PFSK-1 (cell line): ENCODE data around the gene NLRP6.

Experiments used
- FOXP2 ChIP-seq: optimal IDR thresholded peaks from 2 replicates; pipeline ENCODE3; 2011; ENCODE audit warnings: borderline replicate concordance, control low read depth, inconsistent platforms; ENCODE audit not compliant: insufficient read depth; ENCODE audit errors: extremely low read length, extremely low read depth
- POLR2AphosphoS5 ChIP-seq: IDR thresholded peaks from 2 replicates; pipeline ENCODE4 v1.6.1; 2012; ENCODE audit warnings: low read depth, mild to moderate bottlenecking, control low read depth, low read length, moderate library complexity
- REST ChIP-seq, 2 experiments: IDR thresholded peaks; 2 replicates each; pipeline versions ENCODE4 v1.6.1 to v1.8.0; 2011 to 2012; ENCODE audit warnings: low read depth in 2 of 2, low read length in 2 of 2, control low read depth in 1 of 2, inconsistent platforms in 1 of 2, mild to moderate bottlenecking in 1 of 2, moderate library complexity in 1 of 2; ENCODE audit not compliant: insufficient read depth in 1 of 2
- SIN3A ChIP-seq: IDR thresholded peaks from 2 replicates; pipeline ENCODE4 v1.6.1; 2012; ENCODE audit warnings: mild to moderate bottlenecking, low read length, moderate library complexity, borderline replicate concordance; ENCODE audit not compliant: insufficient read depth
- TAF1 ChIP-seq: IDR thresholded peaks from 2 replicates; pipeline ENCODE4 v1.6.1; 2012; ENCODE audit warnings: low read length, control low read depth, borderline replicate concordance; ENCODE audit not compliant: insufficient read depth

Gene NLRP6

GRCh38 chr11:334264-334994 lies 56.2 kb downstream of the NLRP6 start:
- TF ChIP-seq SIN3A, result no peak
- no peak for TF ChIP-seq FOXP2
- no peak for TF ChIP-seq REST (IDR thresholded peaks at IDR 0.05; ENCODE audit: insufficient read depth in 1 of 2, low read depth in 2 of 2, low read length in 2 of 2)
- no peak for TF ChIP-seq POLR2AphosphoS5
- no peak for TF ChIP-seq TAF1
